SU-DHL-6 (cell line): ENCODE data around the gene DGKH.

Experiments
- H2AFZ ChIP-seq: fragments of 200-600 bp; sonication (generic); 2 replicates; pipeline ENCODE4 v1.6.1; 2014; ENCODE audit warnings: low read depth, mild to moderate bottlenecking, moderate library complexity, mixed read lengths, antibody characterized with exemption, low read length; ENCODE audit not compliant: severe bottlenecking
- H3F3A ChIP-seq: fragments of 200-600 bp; shearing (Covaris generic); 2 replicates; pipeline ENCODE4 v1.6.0; 2016; ENCODE audit warnings: antibody characterized with exemption, mild to moderate bottlenecking; ENCODE audit not compliant: insufficient read depth
- H3K27ac ChIP-seq: fragments of 200-600 bp; sonication (generic); 2 replicates; pipeline ENCODE4 v1.5.1; 2016; ENCODE audit warnings: low read depth, mild to moderate bottlenecking, low read length, moderate library complexity, mixed read lengths
- H3K27me3 ChIP-seq: fragments of 200-600 bp; sonication (generic), shearing (Covaris generic); 2 replicates; pipeline ENCODE4 v1.6.0; 2014; ENCODE audit warnings: mild to moderate bottlenecking, low read length
- H3K36me3 ChIP-seq: fragments of 200-600 bp; sonication (generic); 2 replicates; pipeline ENCODE4 v1.6.1; 2014; ENCODE audit warnings: mild to moderate bottlenecking, low read length, mixed read lengths
- H3K4me2 ChIP-seq: fragments of 300-600, 200-600 bp; shearing (Covaris generic), sonication (generic); 2 replicates; pipeline ENCODE4 v1.6.0; 2014; ENCODE audit warnings: low read length, low read depth, mild to moderate bottlenecking; ENCODE audit not compliant: poor library complexity, severe bottlenecking
- H3K4me3 ChIP-seq: fragments of 200-600 bp; sonication (generic); 2 replicates; pipeline ENCODE4 v1.5.1; 2014; ENCODE audit warnings: antibody characterized with exemption, low read length, mild to moderate bottlenecking, mixed read lengths; ENCODE audit not compliant: insufficient read depth, poor library complexity, severe bottlenecking
- H3K79me2 ChIP-seq: fragments of 200-600 bp; sonication (generic); 2 replicates; pipeline ENCODE4 v1.6.1; 2014; ENCODE audit warnings: mild to moderate bottlenecking, low read length, moderate library complexity; ENCODE audit not compliant: insufficient read depth
- H3K9ac ChIP-seq: fragments of 200-600 bp; sonication (generic); 2 replicates; pipeline ENCODE4 v1.7.0; 2014; ENCODE audit warnings: mild to moderate bottlenecking, low read length
- H3K9me2 ChIP-seq: fragments of 200-600 bp; sonication (generic); replicated peaks from 2 replicates; pipeline ENCODE4 v1.6.1; 2014; ENCODE audit warnings: low read length; ENCODE audit not compliant: insufficient read depth
- H3K9me3 ChIP-seq: fragments of 200-600 bp; sonication (generic); 2 replicates; pipeline ENCODE4 v1.6.1; 2014; ENCODE audit warnings: low read length, mixed read lengths; ENCODE audit not compliant: insufficient read depth
- H4K20me1 ChIP-seq: fragments of 200-600 bp; sonication (generic); 2 replicates; pipeline ENCODE4 v1.6.1; 2014; ENCODE audit warnings: low read depth, mild to moderate bottlenecking, antibody characterized with exemption, low read length, moderate library complexity, mixed read lengths
- EZH2phosphoT487 ChIP-seq: fragments of 200-600 bp; sonication (generic), shearing (Covaris generic); conservative IDR thresholded peaks from 2 replicates; pipeline ENCODE4 v1.6.1; 2018; ENCODE audit warnings: mild to moderate bottlenecking, antibody characterized with exemption, low read length, moderate library complexity, mixed read lengths
- TF ChIP-seq, protein P1 (sequence below): fragments of 200-600 bp; sonication (generic); IDR thresholded peaks from one replicate; pipeline ENCODE4 v1.5.1; 2017; ENCODE audit warnings: antibody characterized with exemption, mild to moderate bottlenecking, low read length, moderate library complexity; ENCODE audit not compliant: insufficient read depth, poor library complexity, severe bottlenecking

DGKH gene

GRCh38 chr13:42039457-42039945 lies 8.9 kb upstream of the DGKH start:
- Histone ChIP-seq H3K27me3 (no peaks in the 10 kb centered on the region), H3K4me3 (peak overlapping the region; percentile 50), H3K4me2 (peak overlapping the region; percentile 57), H3F3A (peaks cover 19% of the 10 kb centered on the region), H3K36me3 (no peaks in the 10 kb centered on the region; the same call in 1 of the 2 replicates), H2AFZ (peak overlapping the region; percentile 76), H3K79me2 (peaks cover 3% of the 10 kb centered on the region; the same call in 1 of the 2 replicates), H3K9me2 (no peaks in the 10 kb centered on the region), H3K9me3 (no peaks in the 10 kb centered on the region), H3K27ac (no peak overlapping the region), H3K9ac (peak overlapping the region; percentile 76), H4K20me1 (peaks cover 5% of the 10 kb centered on the region; the same call in 1 of the 2 replicates)
- TF ChIP-seq, protein P1, sequence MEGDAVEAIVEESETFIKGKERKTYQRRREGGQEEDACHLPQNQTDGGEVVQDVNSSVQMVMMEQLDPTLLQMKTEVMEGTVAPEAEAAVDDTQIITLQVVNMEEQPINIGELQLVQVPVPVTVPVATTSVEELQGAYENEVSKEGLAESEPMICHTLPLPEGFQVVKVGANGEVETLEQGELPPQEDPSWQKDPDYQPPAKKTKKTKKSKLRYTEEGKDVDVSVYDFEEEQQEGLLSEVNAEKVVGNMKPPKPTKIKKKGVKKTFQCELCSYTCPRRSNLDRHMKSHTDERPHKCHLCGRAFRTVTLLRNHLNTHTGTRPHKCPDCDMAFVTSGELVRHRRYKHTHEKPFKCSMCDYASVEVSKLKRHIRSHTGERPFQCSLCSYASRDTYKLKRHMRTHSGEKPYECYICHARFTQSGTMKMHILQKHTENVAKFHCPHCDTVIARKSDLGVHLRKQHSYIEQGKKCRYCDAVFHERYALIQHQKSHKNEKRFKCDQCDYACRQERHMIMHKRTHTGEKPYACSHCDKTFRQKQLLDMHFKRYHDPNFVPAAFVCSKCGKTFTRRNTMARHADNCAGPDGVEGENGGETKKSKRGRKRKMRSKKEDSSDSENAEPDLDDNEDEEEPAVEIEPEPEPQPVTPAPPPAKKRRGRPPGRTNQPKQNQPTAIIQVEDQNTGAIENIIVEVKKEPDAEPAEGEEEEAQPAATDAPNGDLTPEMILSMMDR, result no peak
- TF ChIP-seq EZH2phosphoT487, result no peak

- Histone ChIP-seq H3K4me3 (peak overlapping the region; percentile 50), H3K4me2 (peak overlapping the region; percentile 57), H3K27me3 (no peaks in the 10 kb centered on the region), H4K20me1 (peaks cover 5% of the 10 kb centered on the region; the same call in 1 of the 2 replicates), H2AFZ (peak overlapping the region; percentile 76), H3K9me2 (no peaks in the 10 kb centered on the region), H3K27ac (no peak overlapping the region), H3K9ac (peak overlapping the region; percentile 76), H3F3A (peaks cover 19% of the 10 kb centered on the region), H3K9me3 (no peaks in the 10 kb centered on the region), H3K36me3 (no peaks in the 10 kb centered on the region; the same call in 1 of the 2 replicates), H3K79me2 (peaks cover 3% of the 10 kb centered on the region; the same call in 1 of the 2 replicates)
- no peak for TF ChIP-seq EZH2phosphoT487
- TF ChIP-seq, protein P1, result no peak
Measured at GRCh38 chr13:42039946-42040729, 8.3 kb upstream of the DGKH start.

GRCh38 chr13:42040730-42041010 lies 7.8 kb upstream of the DGKH start:
- H3K4me2 ChIP-seq, result peak overlapping the region; percentile 95
- TF ChIP-seq, protein P1, result no peak
- TF ChIP-seq EZH2phosphoT487, result no peak
- H3K79me2 ChIP-seq, result peaks cover 3% of the 10 kb centered on the region; the same call in 1 of the 2 replicates
- peaks cover 19% of the 10 kb centered on the region for H3F3A ChIP-seq
- peak overlapping the region; percentile 76 for H3K9ac ChIP-seq
- no peaks in the 10 kb centered on the region for H3K9me2 ChIP-seq
- no peaks in the 10 kb centered on the region for H3K9me3 ChIP-seq
- H2AFZ ChIP-seq, result peak overlapping the region; percentile 96
- H4K20me1 ChIP-seq, result peaks cover 5% of the 10 kb centered on the region; the same call in 1 of the 2 replicates
- H3K36me3 ChIP-seq, result no peaks in the 10 kb centered on the region; the same call in 1 of the 2 replicates
- no peak overlapping the region for H3K27ac ChIP-seq
- peak overlapping the region; percentile 91 for H3K4me3 ChIP-seq
- H3K27me3 ChIP-seq, result no peaks in the 10 kb centered on the region
